Mucosa of descending colon (tissue), 3 donors: ENCODE data around the gene SMIM32. TPM values are rescaled to one million over a fixed set of nuclear protein-coding genes. Genes with fewer than 3 reads are reported as not detected.

Source experiments
- ATAC-seq: fragments of 200-7000 bp; cut with Tn5 transposase; one replicate; pipeline ENCODE4 v1.9.1; 2020; ENCODE audit warnings: mild to moderate bottlenecking, moderate library complexity
- DNase-seq, 3 donors: peaks; one replicate each; pipeline ENCODE4 v3.0.0-alpha.2; 2020
- H3K36me3 ChIP-seq: fragments of 200-600 bp; one replicate; pipeline ENCODE4 v1.8.0; 2021; ENCODE audit warnings: low read depth, mild to moderate bottlenecking
- H3K4me1 ChIP-seq: fragments of 200-600 bp; one replicate; pipeline ENCODE4 v1.8.0; 2021; ENCODE audit warnings: low read depth, mild to moderate bottlenecking
- H3K4me3 ChIP-seq: fragments of 200-600 bp; one replicate; pipeline ENCODE4 v1.8.0; 2021; ENCODE audit warnings: mild to moderate bottlenecking
- H3K9me3 ChIP-seq: fragments of 200-600 bp; one replicate; pipeline ENCODE4 v1.8.0; 2021; ENCODE audit warnings: mild to moderate bottlenecking
- CTCF ChIP-seq: fragments of 200-600 bp; IDR thresholded peaks from one replicate; pipeline ENCODE4 v1.8.0; 2022; ENCODE audit warnings: antibody characterized with exemption, mild to moderate bottlenecking
- intact Hi-C, 2 donors: fragments of 100-400 bp; cut with DNase I in 1 of 2; cut with micrococcal nuclease in 1 of 2; formaldehyde crosslinking; loops; one replicate each; pipeline versions ENCODE4 v1.11.0 to v1.11.1; 2022; cut with DNase I, micrococcal nuclease
- total RNA-seq, 3 donors: library from RNA; stranded (reverse); fragmentation: NEBNext Ultra II Directional in 2 of 3; extraction: Animal tissue kit (Norgen Biotek cat#: 25700) in 2 of 3; gene quantifications; one replicate each; pipeline versions ENCODE4 v1.2.1 to v1.2.4, GENCODE V29; 2021 to 2023
- donor health status: DM: no; HTN: no; CAD: no; lungs with moderate emphysema.
- donor health status: DM: no; HTN: no; CAD: no.
- donor health status: DM: no; HTN: yes; CAD: no.

The SMIM32 gene
- total RNA-seq, 3 donors from 2014 or later = 1.3 to 14.4 (median 7.9) TPM

DNA sequence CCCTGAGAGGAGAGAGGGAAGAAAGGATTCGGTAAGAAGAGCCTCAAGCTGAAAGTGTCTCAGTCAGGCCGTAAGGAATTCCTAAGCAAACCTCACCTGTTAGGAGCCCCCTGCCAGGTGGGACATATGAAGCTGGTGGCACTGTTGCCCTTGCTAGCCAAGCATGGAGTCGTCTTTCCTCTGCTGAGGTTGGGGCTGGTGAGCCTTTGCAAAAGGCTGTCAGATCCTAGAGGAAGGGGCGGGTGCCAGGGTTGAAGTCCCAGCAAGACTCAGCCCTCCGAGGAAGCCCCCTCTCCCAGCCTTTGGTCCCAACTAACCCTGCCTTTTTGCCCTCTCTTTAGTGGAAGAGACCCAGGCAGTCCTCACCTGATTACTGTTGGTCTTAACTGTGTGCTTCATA lies 5.5 kb upstream of the SMIM32 start:
- no peak for DNase-seq
- H3K4me3 ChIP-seq = no peak overlapping the region
- no peaks in the 10 kb centered on the region for H3K9me3 ChIP-seq
- H3K4me1 ChIP-seq = no peaks in the 10 kb centered on the region
- no peaks in the 10 kb centered on the region for H3K36me3 ChIP-seq
- TF ChIP-seq CTCF = no peak
- no peak for ATAC-seq
- intact Hi-C loops = no loop called here

DNA sequence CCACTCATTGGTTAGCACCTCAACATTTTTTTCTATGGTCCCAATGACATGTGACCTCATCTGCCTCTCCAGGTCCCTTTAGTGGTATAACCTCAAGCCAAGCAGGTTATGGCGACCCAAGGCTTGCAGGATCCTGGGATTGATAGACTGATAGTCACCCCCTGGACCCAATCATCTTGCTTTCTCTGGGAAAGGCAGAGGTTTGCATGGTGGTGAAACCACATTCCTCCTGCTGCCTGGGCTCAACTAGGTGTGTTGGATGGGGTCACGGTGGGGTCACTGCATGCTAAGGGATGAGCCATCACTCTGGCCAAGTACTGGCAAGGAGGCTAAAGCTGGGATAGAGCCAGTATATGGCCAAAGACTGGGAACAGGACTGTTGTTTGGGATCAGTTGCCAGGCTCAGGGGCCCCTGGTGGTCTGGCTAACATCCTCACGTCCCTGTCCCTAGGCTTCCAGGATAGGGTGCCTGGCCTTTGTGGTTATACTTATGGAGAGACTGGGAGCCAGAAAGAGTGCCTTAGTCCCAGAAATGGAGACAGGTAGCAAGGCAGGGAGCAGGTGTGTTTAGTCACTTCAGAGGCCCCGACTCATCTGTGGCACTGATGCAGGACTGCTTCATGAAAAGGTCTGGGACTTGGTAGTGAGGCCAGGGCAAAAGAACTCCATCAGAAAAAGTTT lies 4.6 kb upstream of the SMIM32 start:
- H3K9me3 ChIP-seq = no peaks in the 10 kb centered on the region
- no peak for TF ChIP-seq CTCF
- no peak for ATAC-seq
- intact Hi-C loops = no loop called here
- H3K4me1 ChIP-seq = no peaks in the 10 kb centered on the region
- no peaks in the 10 kb centered on the region for H3K36me3 ChIP-seq
- no peak overlapping the region for H3K4me3 ChIP-seq
- no peak for DNase-seq

DNA sequence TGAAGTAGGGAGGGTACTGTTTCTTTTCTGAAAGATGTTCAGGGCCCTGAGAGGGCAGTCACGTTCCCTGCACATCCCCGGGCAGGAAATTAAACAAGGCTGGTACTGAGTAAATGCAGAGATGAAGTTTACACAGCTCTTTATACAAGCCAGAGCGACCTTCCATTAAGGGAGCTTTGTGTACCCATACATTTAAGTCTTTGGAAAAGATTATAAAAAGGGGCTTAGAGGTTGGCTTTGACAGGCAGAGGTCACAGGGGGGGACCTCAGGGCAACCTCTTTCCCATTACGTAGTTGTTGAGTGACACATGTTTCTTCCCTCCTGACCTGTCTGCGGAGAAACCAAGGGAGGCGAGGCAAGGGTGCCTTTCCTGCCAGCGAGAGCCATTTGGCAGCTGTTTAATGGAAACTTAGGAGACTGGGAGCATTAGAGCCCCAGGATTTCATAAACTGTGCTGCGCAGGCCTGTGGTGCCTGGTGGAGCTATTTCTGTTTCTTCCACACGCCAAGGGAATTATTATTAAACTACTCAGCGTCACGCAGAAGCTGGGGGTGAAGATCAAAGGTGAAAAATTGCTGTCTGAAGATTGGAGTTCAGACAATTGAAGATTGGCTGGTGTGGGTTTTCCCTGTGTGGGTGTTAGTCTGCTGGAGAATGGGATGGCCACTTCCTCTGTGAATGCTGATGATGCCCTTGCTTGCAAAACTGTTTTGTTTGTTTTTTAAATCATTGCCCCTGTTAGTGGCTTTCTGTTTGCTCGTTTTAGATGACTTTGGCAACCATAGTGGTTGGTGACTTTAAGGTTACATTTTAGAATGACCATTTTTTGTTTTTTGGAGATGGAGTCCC lies 3.2 kb upstream of the SMIM32 start:
- Histone ChIP-seq H3K4me1 (peaks cover 10% of the 10 kb centered on the region), H3K4me3 (no peak overlapping the region), H3K9me3 (no peaks in the 10 kb centered on the region), H3K36me3 (no peaks in the 10 kb centered on the region)
- intact Hi-C loops = no loop called here
- TF ChIP-seq CTCF = no peak
- ATAC-seq (no peak), DNase-seq (no peak)

- ATAC-seq (no peak), DNase-seq (no peak)
- peaks cover 27% of the 10 kb centered on the region for H3K4me1 ChIP-seq
- intact Hi-C loops = no loop called here
- no peaks in the 10 kb centered on the region for H3K9me3 ChIP-seq
- no peak for TF ChIP-seq CTCF
- H3K4me3 ChIP-seq = no peak overlapping the region
- no peaks in the 10 kb centered on the region for H3K36me3 ChIP-seq
Measured at GRCh38 chr5:136194576-136194975, 1.6 kb upstream of the SMIM32 start.

DNA sequence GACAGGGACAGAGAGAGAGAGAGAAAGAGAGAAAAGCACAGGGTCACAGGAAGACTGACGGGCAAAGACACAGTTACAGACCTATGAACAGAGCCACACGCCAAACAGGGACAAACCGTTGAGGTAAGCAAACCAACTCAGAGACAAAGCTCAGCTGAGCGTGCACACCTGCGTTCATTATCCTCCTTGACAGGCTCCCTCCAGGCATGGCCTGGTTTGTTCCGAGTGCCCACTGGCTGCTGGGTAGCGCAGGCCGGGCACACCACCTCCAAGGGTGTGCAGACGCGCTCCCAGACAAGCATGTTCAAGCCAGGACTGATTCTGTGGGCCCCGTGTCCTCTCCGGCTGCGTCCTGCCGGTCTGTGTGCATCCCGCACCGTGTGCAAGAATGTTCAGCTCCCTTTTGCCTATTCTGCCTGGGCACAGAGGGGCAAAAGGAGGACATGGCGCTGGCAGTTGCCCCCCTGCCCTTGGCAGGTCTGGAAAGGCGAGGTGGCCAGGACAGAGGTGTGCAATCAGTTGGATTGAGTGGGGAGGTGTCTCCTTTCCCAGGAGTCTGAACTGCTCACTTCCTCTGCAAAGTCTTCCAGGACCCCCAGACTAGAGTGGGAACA lies 467 bp upstream of the SMIM32 start:
- ATAC-seq (peak; percentile 7), DNase-seq (no peak)
- peaks cover 31% of the 10 kb centered on the region for H3K4me1 ChIP-seq
- no peak overlapping the region for H3K4me3 ChIP-seq
- intact Hi-C loops = no loop called here
- no peak for TF ChIP-seq CTCF
- no peaks in the 10 kb centered on the region for H3K9me3 ChIP-seq
- no peaks in the 10 kb centered on the region for H3K36me3 ChIP-seq
